Astrocyte of the hippocampus (primary cell): ENCODE data around the gene CCDC90B.

Source experiments
- DNase-seq: peaks from one replicate; pipeline ENCODE4 v3.0.0; 2011; ENCODE audit warnings: low read depth, low spot score

Gene CCDC90B

GRCh38 chr11:83241291-83241946, 44.7 kb downstream of the CCDC90B start:
- peak; percentile 81 for DNase-seq

- DNase-seq = no peak
These were observed 48.1 kb downstream of the CCDC90B start for GRCh38 chr11:83238111-83238510.

- no peak for DNase-seq
These were observed 50.3 kb downstream of the CCDC90B start for GRCh38 chr11:83235825-83236224.

- no peak for DNase-seq
These were observed 62.7 kb downstream of the CCDC90B start for GRCh38 chr11:83223457-83223856.

GRCh38 chr11:83222499-83222898, 63.7 kb downstream of the CCDC90B start:
- DNase-seq = no peak

- no peak for DNase-seq
These were observed 64.5 kb downstream of the CCDC90B start for GRCh38 chr11:83221694-83222093.

GRCh38 chr11:83220260-83220659, 65.9 kb downstream of the CCDC90B start:
- DNase-seq = peak; percentile 65

- no peak for DNase-seq
These were observed 67.1 kb downstream of the CCDC90B start for GRCh38 chr11:83219095-83219494.
